GM18498 (cell line): Measurements from ENCODE around the gene EPPIN.

ENCODE experiments used
- ATAC-seq: cut with Tn5 transposase; IDR thresholded peaks from one replicate; pipeline ENCODE4 v1.9.1; 2021; ENCODE audit warnings: mild to moderate bottlenecking, moderate library complexity; ENCODE audit not compliant: unreplicated experiment

Gene EPPIN

GRCh38 chr20:45539382-45539781 lies 7.8 kb downstream of the EPPIN start, which contains the start of gene WFDC6:
Gene WFDC6, minus strand, starts transcription at chr20:45539482. Its CDS starts 75 bp downstream, at chr20:45539407.
- no peak for ATAC-seq

- ATAC-seq = no peak
These were observed 8.9 kb downstream of the EPPIN start for GRCh38 chr20:45538209-45538799.

- no peak for ATAC-seq
These were observed 19.9 kb downstream of the EPPIN start for GRCh38 chr20:45527294-45527693.

GRCh38 chr20:45523821-45524220 lies 23.4 kb downstream of the EPPIN start:
- no peak for ATAC-seq

GRCh38 chr20:45518282-45518681 lies 28.9 kb downstream of the EPPIN start:
- ATAC-seq = no peak

GRCh38 chr20:45515147-45515913 lies 31.9 kb downstream of the EPPIN start, which contains the start of gene SPINT3:
Gene SPINT3, minus strand, starts transcription at chr20:45515622. Its CDS starts 14 bp downstream, at chr20:45515608.
- ATAC-seq = no peak

- no peak for ATAC-seq
These were observed 36.8 kb downstream of the EPPIN start for GRCh38 chr20:45510242-45510862.

GRCh38 chr20:45509091-45509490 lies 38.1 kb downstream of the EPPIN start:
- ATAC-seq = no peak

GRCh38 chr20:45508068-45508886 lies 38.9 kb downstream of the EPPIN start:
- ATAC-seq = no peak

- peak; percentile 50 for ATAC-seq
These were observed 40.0 kb downstream of the EPPIN start for GRCh38 chr20:45507011-45507820.

GRCh38 chr20:45506398-45506797 lies 40.8 kb downstream of the EPPIN start:
- ATAC-seq = no peak

GRCh38 chr20:45503403-45503802 lies 43.8 kb downstream of the EPPIN start:
- no peak for ATAC-seq

GRCh38 chr20:45502561-45502960 lies 44.6 kb downstream of the EPPIN start:
- no peak for ATAC-seq

GRCh38 chr20:45501600-45501999 lies 45.6 kb downstream of the EPPIN start:
- no peak for ATAC-seq

- no peak for ATAC-seq
These were observed 47.2 kb downstream of the EPPIN start for GRCh38 chr20:45500022-45500421.

GRCh38 chr20:45497971-45498494 lies 49.2 kb downstream of the EPPIN start:
- ATAC-seq = no peak

GRCh38 chr20:45496166-45496565 lies 51.0 kb downstream of the EPPIN start:
- no peak for ATAC-seq

- no peak for ATAC-seq
These were observed 51.7 kb downstream of the EPPIN start for GRCh38 chr20:45495501-45495941.
